Hepatocyte (in vitro differentiated cells): Measurements from ENCODE around the gene JMJD1C.

Experiments used
- CTCF ChIP-seq: fragments of 200-600 bp; sonication (generic); IDR thresholded peaks from 2 replicates; pipeline ENCODE4 v1.5.1; 2016; ENCODE audit warnings: antibody characterized with exemption, mild to moderate bottlenecking; ENCODE audit not compliant: poor library complexity
- EZH2 ChIP-seq: fragments of 200-600 bp; sonication (generic); IDR thresholded peaks from 2 replicates; pipeline ENCODE4 v1.6.1; 2016; ENCODE audit warnings: antibody characterized with exemption, mild to moderate bottlenecking, borderline replicate concordance
- EZH2phosphoT487 ChIP-seq: fragments of 200-600 bp; sonication (generic); IDR thresholded peaks from one replicate; pipeline ENCODE4 v1.6.1; 2018; ENCODE audit warnings: antibody characterized with exemption, mild to moderate bottlenecking, low read depth, moderate library complexity; ENCODE audit not compliant: unreplicated experiment, severe bottlenecking

- TF ChIP-seq CTCF (no peak), EZH2 (no peak), EZH2phosphoT487 (no peak)
Measured at GRCh38 chr10:63498665-63499064, 32.9 kb upstream of the JMJD1C start.
